ENCODE measurements around the gene CCL17.
"Not testable (repeated sequence)": the region's sequence is repeated elsewhere in the genome, so short reads cannot be mapped to it uniquely, and the experiment has no call there.

Gene CCL17

DNA sequence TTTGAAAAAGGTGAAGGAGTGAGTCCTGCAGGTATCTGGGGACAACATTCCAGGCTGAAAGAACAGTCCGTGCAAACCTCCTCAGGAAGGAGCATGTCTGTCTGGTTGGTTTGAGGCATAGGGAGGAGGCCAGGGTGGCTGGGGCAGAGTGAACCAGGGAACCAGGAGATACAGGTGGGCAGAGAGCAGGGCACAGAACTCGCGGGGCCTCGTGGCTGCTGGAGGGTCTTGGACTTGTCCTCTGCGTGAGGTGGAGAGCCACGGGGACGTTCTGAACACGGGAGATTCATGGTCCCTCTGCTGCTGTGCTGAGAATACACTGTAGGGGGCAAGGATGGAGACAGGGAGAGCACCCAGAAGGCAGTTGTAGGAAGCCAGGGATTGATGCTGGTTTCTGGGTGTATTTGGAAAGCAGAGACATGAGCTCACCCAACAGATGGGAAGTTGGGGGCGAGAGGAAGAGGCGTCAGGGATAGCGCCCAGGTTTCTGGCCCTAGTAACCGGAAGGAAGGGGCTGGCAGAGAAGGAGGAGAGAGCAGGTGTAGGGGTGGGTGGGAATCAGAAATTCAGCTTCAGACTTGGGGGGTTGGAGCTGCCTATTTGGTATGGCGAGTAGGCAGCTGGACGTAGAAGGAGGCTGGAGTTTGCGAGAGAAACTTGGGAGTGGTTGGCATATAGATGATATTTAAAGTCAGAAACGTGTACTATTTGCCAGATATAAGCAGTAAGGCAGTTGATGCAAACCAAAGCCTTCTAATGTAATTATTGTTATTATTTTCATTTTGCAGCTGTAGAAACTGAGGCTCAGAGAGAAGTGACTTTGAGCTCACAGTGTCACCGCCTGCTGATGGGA, at the start of gene CCL17:
Gene CCL17, plus strand, starts transcription at position 803 of the 853 bp plus-strand sequence. CDS start 9,166 bp downstream, outside the sequence.
- DNase-seq = no peak

GRCh38 chr16:57355898-57356414, 48.6 kb upstream of the CCL17 start:
- no peak for DNase-seq

DNA sequence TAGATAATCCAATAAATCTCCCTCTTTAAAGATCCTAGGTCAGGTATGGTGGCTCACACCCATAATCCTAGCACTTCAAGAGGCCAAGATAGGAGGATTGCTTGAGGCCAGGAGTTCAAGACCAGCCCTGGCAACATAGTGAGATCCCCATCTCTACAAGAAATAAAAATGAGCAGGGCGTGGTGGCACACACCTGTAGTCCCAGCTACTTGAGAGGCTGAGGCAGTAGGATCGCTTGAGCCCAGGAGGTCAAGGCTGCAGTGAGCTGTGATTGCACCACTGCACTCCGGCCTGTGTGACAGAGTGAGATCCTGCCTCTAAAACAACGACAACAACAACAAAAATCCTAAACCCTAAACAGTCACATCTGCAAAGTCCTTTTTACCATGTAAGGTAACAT, 48.0 kb upstream of the CCL17 start:
- DNase-seq = no peak

- DNase-seq = no peak
These were observed 47.1 kb upstream of the CCL17 start for GRCh38 chr16:57357330-57358085.

GRCh38 chr16:57358086-57358420, 46.5 kb upstream of the CCL17 start:
- no peak for DNase-seq

- no peak for DNase-seq
These were observed 46.0 kb upstream of the CCL17 start, which contains the start of gene CCL22 for GRCh38 chr16:57358527-57359095. Gene CCL22 (plus strand): TSS chr16:57358783. CDS start chr16:57358817, 34 bp downstream.

DNA sequence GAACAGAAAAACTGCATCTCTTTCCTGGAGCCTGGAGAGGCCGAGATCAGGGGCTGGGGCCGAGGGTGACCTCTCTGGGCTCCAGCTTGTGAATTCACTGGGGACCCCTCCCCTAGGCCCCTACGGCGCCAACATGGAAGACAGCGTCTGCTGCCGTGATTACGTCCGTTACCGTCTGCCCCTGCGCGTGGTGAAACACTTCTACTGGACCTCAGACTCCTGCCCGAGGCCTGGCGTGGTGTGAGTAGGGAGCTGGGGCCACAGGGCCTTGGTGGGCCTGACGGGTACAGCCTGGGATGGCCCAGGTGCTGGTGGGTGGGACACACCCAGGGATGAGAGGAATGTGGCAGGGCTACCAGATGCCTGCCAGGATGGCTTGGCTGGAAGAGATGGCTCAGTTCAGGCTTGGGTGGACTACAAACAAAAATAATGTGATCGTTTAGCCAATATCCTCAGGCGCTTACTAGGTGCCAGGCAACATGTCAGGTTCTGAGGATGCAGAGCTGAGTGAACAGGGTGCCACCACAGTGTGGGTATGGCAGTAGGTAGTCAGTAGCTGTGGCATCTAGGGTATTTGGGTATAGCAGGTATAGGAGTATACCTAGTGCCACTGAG, 44.1 kb upstream of the CCL17 start:
- DNase-seq = no peak

DNA sequence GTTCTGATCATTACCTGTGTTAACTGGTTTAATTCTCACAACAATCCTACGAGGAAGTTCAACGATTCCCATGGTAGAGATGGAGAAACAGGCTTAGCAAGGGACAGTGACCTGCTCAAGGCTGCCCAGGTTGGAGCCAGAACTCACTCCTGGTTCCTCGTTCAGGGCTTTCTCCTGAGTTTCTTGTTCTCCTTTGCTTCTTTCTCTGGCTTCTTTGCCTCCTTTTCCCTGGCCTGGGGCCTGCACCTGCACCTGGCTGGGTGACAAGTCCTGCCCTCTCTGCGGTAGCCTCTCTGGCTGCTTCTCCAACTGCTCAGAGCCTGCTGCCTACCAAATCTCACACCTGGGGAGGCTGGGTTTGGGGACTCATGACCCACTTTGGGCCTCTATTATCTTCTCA, 43.2 kb upstream of the CCL17 start:
- no peak for DNase-seq

GRCh38 chr16:57364143-57364542, 40.4 kb upstream of the CCL17 start:
- no peak for DNase-seq

- DNase-seq = no peak
These were observed 38.0 kb upstream of the CCL17 start for GRCh38 chr16:57366544-57367040.

DNA sequence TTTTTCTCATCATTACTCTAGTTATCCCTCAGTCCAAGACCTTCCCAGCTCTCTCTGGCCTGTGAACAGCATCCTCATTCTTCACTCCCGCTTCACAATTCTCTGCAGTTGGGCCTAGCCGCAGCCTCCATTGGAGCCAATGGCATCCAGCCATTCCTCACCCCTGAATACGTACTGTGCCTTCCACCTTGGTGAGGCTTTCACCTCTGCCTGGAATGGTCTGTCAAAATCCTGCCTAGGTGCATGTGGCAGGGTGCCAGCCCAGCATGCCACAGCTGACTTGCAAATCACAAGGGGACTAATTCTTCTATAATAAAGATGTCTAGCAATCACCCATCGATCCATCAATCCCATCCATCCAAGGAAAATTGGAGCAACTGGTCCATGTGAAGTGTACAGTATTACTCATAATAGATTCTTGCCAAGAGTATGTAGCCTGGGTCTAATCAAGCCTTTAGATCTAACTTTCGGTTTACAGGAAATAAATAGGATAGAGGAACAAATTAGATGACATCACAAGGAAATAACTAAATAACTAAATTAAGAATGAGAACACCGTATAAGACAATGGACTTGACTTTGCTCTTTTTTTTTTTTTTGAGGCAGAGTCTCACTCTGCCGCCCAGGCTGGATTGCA, 37.3 kb upstream of the CCL17 start:
- no peak for DNase-seq

DNA sequence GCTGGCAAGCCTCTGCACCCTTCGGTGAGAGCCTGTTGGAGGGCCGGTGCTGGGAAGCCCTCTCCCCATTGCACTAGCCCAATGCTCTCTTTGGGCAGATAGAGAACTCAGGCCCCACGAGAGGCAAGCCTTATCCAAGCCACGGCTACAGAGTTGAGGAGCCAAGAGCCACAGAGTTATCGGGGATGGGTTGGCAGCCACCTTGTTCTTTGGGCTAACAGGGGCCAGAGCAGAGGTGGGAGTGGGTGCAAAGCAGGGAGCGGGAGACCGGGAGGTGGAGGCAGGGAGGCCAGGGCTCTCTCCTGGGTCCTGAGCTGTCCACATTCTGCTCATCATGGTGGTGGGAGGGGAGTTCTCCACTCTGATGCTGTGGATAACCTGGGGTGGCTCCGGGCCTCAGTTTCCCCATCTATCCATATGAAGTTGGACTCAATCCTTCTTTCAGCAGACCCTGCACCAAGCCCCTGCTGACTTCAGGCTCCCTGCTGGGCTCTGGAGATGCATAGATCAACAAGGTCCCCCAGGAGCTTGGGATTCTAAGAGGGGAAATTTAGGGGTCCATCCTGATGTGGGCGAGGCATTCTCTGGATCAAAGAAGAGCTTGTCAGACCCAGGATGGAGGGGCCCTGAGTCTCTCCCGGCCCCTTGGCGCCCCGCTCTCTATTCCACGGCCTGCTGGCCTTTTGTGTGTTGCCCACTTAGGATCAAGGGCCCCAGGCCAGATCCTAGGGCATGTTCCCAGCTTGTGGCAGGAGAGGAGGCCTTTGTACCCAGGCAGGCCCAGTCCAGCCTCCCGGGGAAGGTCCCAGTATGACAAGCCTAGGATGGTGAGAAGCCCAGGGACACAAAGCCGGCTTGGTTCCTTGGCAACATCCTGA, 32.8 kb upstream of the CCL17 start:
- no peak for DNase-seq

- no peak for DNase-seq
These were observed 32.0 kb upstream of the CCL17 start, which contains the start of gene CX3CL1 for GRCh38 chr16:57372372-57373116. Gene CX3CL1 (plus strand): TSS chr16:57372490. CDS start chr16:57372569, 79 bp downstream.

DNA sequence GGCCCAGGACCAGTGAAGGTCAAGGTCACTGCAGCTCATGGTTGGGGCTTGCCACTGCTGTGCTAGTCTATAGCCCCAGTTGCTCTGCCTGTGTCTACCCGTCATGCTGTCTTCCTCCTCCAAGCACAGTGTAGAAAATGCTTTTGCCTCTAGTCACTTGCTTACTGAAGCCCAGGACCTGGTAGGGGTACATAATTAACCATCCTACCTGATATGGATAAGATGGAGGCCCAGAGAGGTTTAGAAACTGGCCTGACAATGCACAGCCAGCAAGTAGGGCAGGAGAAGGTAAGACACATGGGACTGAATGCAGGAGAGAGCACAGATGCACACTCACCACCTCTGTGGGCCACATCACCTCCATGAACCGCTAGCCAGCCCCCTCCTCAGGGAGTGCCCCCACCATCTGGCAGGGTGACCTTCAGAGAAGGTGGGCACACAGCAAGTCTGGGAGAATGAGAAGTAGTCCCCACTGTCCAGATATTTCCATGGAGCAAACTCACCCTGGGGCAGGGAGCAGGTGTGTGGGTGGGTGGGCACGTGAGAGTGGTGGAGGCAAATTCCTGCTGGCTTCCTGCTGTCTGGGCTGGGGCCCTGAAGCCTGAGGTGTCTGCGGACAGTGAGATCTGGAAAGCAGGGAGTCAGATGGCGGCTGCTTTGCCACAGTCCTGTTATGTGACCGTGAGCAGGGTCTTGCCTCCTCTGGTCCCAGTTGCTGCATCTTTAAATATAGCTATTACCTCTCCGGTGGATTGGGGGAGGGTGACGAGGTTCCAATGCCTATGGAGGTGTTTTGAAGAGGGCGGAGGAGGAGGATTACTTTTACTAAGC, 31.2 kb upstream of the CCL17 start:
- DNase-seq = no peak

- DNase-seq = no peak
These were observed 30.5 kb upstream of the CCL17 start for GRCh38 chr16:57374067-57374534.

- not testable (repeated sequence) for DNase-seq
These were observed 29.6 kb upstream of the CCL17 start for GRCh38 chr16:57374925-57375465.

GRCh38 chr16:57376313-57376818, 28.2 kb upstream of the CCL17 start:
- DNase-seq = no peak

GRCh38 chr16:57377080-57377841, 27.3 kb upstream of the CCL17 start:
- peak; percentile 3 for DNase-seq
